GM12892 (cell line): ENCODE results near the gene BOLA3.
"Not testable (repeated sequence)": the region's sequence is repeated elsewhere in the genome, so short reads cannot be mapped to it uniquely, and the experiment has no call there.

Experiments used
- DNase-seq: peaks from one replicate; pipeline ENCODE4 v3.0.0; 2011; ENCODE audit not compliant: insufficient read length
- FAIRE-seq: peaks from 2 replicates; lab custom pipeline; 2011; peaks lifted over from hg19 to GRCh38; lab: Jason Lieb, UNC
- POLR2A ChIP-seq: IDR thresholded peaks from 2 replicates; pipeline ENCODE4 v1.6.1; 2011; ENCODE audit warnings: low read depth, low read length, control low read depth
- POLR2AphosphoS5 ChIP-seq: IDR thresholded peaks from 2 replicates; pipeline ENCODE4 v1.6.1; 2011; ENCODE audit warnings: low read depth, low read length, control low read depth
- TAF1 ChIP-seq: IDR thresholded peaks from 2 replicates; pipeline ENCODE4 v1.6.1; 2011; ENCODE audit warnings: low read depth, mild to moderate bottlenecking, control low read depth, low read length, borderline replicate concordance

The BOLA3 gene

GRCh38 chr2:74099271-74099670, 48.4 kb downstream of the BOLA3 start:
- TF ChIP-seq POLR2AphosphoS5 (no peak), TAF1 (no peak), POLR2A (no peak)
- DNase-seq: no peak

GRCh38 chr2:74097574-74097973, 50.1 kb downstream of the BOLA3 start:
- DNase-seq (no peak), FAIRE-seq (no peak)
- TF ChIP-seq POLR2A: no peak

More at GRCh38 chr2:74099271-74099670, 48.4 kb downstream of the BOLA3 start:
- no peak for FAIRE-seq

GRCh38 chr2:74096052-74096451, 51.7 kb downstream of the BOLA3 start:
- TF ChIP-seq POLR2A (no peak), POLR2AphosphoS5 (no peak), TAF1 (no peak)
- FAIRE-seq (no peak), DNase-seq (no peak)

GRCh38 chr2:74095632-74096031, 52.1 kb downstream of the BOLA3 start:
- DNase-seq (no peak), FAIRE-seq (no peak)
- TF ChIP-seq TAF1: no peak
- TF ChIP-seq POLR2A: no peak
- TF ChIP-seq POLR2AphosphoS5: no peak

- TF ChIP-seq POLR2AphosphoS5 (no peak), TAF1 (no peak), POLR2A (no peak; the same call in 1 of the 2 replicates)
- no peak for FAIRE-seq
- DNase-seq: no peak
Measured at GRCh38 chr2:74094291-74094690, 53.4 kb downstream of the BOLA3 start.

GRCh38 chr2:74093840-74094239, 53.9 kb downstream of the BOLA3 start:
- FAIRE-seq (no peak), DNase-seq (no peak)
- no peak for TF ChIP-seq POLR2A
- no peak for TF ChIP-seq POLR2AphosphoS5
- TF ChIP-seq TAF1: no peak

- TF ChIP-seq POLR2A (no peak), TAF1 (no peak), POLR2AphosphoS5 (no peak)
- DNase-seq (no peak), FAIRE-seq (no peak)
Measured at GRCh38 chr2:74093426-74093825, 54.3 kb downstream of the BOLA3 start.

- DNase-seq (no peak), FAIRE-seq (no peak)
- TF ChIP-seq TAF1 (no peak), POLR2A (no peak), POLR2AphosphoS5 (no peak)
Measured at GRCh38 chr2:74092275-74092674, 55.4 kb downstream of the BOLA3 start.

- FAIRE-seq (no peak), DNase-seq (no peak)
- no peak for TF ChIP-seq POLR2AphosphoS5
Measured at GRCh38 chr2:74091391-74091790, 56.3 kb downstream of the BOLA3 start.

GRCh38 chr2:74089816-74090745, 57.6 kb downstream of the BOLA3 start:
- DNase-seq: no peak
- no peak for TF ChIP-seq POLR2AphosphoS5
- TF ChIP-seq TAF1: no peak
- FAIRE-seq: no peak

GRCh38 chr2:74088676-74089075, 59.0 kb downstream of the BOLA3 start:
- FAIRE-seq, DNase-seq: not testable (repeated sequence)

- FAIRE-seq (no peak), DNase-seq (no peak)
- TF ChIP-seq TAF1: no peak
- no peak for TF ChIP-seq POLR2A
- no peak for TF ChIP-seq POLR2AphosphoS5
Measured at GRCh38 chr2:74087696-74088095, 60.0 kb downstream of the BOLA3 start.

- FAIRE-seq (no peak), DNase-seq (no peak)
- TF ChIP-seq POLR2A (no peak), POLR2AphosphoS5 (no peak), TAF1 (no peak)
Measured at GRCh38 chr2:74086021-74086420, 61.7 kb downstream of the BOLA3 start.
